Raji (cell line): ENCODE results near the gene COQ5.

ENCODE experiments used
- POLR2A ChIP-seq: IDR thresholded peaks from 2 replicates; pipeline ENCODE4 v1.6.1; 2011; ENCODE audit warnings: low read depth, low read length, control low read depth; ENCODE audit not compliant: insufficient read depth

COQ5 gene

DNA sequence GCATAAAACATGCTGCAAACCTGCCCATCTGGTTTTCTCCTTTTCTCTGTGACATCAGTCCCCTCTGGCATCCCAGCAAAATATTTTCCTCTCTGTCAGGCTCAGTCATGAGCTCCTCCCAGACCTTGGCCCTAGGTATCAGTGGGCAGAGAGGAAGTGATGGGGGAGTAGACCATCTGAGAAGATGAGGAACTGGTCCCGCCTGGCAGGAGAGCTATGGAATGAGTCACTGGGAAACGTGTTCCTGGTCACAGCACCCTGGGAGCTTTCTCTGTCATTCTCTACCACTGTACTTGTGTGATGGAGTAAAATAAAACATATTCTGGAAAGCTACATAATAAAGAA lies 54.4 kb downstream of the COQ5 start:
- no peak for TF ChIP-seq POLR2A

DNA sequence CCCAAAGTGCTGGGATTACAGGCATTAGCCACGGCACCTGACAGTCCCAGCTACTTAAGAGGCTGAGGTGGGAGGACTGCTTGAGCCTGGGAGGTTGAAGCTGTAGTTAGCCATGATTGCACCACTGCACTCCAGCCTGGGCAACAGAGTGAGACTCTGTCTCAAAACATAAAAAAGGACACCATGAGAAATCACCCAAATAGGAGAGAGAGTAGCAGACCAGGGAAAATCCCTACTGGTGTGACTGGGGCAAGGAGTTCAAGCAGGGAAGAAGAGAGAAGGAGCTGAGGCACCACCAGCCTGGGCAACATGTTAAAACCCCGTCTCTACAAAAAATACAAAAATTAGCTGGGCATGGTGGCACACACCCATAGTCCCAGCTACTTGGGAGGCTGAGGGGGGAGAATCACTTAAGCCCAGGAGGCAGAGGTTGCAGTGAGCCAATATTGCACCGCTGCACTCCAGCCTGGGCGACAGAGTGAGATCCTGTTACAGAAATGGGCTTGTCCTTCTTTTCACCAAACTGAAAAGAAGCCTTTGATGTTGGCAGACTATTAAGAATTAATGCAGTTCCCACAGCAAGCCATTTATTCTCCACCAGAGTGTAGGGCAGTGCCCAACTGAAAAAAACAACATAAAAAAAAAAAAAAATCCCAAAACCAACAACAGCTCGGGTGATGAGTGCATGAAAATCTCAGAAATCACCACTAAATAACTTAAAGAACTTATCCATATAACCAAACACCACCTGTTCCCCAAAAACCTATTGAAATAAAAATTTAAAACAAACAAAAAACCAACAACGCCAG lies 54.9 kb downstream of the COQ5 start:
- TF ChIP-seq POLR2A: no peak

DNA sequence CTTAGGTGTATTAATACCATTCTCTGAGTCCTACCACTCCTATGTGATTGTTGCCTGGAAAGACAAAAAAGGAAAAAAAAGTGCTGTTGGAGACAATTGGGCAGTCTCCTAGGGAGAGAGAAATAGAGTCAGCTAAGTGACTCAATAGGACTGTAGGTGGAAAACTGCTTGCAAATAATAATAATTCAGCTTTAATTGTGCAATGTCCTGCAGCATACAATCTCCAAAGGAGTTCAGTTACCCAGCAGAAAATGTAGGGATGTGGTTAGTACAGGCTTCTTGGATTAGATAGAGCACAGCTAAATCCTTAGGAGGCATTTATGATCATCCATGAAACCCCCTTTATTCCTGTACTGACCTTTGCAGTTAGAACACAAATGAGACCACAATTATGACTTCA lies 56.4 kb downstream of the COQ5 start:
- TF ChIP-seq POLR2A: no peak

DNA sequence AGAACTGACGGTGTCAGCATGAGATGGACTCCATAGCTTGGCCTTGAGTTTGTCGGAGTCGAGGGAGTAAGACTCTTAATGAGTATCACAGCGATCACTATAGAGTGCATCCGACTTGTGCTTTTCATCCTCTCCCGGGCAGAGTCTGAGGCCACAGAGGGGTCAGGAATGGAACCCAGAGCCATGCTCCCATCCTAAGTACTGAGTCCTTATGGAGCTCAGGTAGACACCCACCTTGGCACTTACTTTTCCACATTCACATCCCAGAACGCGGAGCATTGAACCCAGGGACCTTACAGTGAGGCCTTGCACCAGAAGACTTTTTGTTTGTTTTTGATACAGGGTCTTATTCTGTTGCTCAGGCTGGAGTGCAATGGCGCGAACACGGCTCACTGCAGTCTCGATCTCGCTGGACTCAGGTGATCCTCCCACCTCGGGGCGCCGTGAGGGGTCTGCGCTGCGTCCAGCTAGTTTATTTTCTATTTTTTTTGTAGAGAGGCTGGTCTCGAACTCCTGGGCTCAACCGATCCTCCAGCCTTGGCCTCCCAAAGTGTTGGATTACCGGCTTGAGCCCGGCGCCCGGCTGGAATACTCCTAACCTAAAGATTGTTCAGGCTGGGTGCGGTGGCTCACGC lies 58.7 kb downstream of the COQ5 start:
- no peak for TF ChIP-seq POLR2A

DNA sequence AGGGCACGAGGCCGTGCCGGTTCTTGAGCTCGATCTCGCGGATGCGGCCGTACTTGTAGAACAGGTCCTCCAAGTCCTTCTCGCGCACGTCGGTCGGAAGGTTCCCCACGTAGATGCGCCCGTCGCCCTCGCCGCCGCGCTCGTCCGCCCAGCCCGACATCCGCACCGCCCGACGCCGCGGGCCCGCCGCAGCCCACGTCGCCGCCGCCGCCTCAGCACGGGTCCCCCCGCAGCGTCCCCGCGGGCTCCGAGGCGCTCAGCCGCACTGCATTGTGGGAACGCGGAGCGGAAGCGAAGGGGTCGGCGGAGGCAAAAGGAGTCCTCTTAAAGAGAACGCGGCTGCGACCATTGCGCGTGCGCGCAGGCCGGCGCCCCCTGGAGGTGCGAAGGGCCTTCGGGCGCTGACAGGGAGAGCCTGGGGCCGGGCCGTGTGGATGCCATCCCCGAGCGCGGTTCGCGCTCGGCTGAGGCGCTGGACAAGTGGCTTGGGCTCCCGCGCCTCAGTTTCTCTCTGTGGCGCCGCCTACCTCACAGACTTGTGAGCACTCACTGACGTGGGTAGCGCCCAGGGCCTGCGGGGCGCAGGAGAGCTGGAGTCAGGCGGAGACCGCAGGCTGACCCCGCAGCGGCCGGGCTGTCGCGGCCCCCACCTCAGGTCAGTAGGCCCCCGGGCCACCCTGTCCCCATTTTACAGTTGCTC lies 59.4 kb downstream of the COQ5 start, which contains the start of gene SRSF9:
TSS of gene SRSF9 (minus strand) at position 299 of the 700 bp plus-strand sequence. CDS start at position 160, 139 bp downstream.
- TF ChIP-seq POLR2A: peak; percentile 92

DNA sequence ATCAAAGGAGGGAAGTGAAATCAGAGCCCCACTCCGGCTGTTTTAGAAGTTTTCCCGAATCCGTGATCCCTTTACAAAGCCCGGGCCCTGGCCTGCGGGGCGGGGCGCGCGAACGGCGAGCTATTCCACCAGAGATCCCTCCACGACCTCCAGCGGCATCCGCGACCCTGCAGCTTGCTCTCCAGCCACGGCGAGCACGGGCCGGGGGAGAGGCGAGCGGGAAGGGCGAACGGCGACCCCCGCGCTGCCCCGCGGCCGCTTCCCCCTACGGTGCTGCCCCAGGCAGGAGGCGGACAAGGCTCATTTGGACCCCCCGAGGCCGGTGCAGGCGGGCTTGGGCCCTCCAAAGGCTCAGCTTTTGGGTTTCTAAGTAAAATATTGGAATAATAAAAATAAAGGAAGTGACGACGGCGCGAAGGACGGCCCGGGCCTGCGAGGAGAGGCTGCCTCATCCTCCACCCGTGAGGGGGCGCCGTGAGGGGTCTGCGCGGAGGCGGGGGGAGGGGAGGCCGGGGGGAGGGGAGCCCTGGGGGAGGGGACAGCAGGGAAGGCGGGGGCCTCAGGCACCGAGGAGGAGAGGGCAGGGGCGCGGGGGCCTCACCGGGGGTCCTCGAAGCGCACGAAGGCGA lies 60.0 kb downstream of the COQ5 start:
- TF ChIP-seq POLR2A: no peak

DNA sequence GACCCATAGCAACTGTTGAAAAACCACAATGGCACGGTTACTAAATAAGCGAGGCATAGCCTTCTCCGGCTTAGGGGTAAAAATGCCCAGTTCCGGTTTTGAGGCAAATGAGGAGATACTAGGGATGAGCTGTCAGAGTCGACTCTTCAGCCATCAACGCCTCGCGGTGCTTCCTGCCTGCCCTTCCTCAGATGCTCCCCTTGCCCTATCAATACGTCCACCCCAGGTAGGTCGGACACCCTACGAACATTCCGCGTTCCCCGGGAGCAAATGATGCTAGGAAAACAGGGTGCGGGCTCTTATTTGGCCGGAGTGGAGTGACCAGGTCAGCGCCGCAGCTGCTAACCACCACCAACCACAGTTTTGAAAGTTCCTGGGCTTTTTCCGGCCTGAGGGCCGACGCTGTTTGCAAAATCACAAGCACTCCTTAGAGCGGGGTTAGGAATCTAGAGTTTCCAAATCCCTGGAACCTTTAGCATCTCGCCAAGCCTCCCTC lies 60.6 kb downstream of the COQ5 start:
- no peak for TF ChIP-seq POLR2A

DNA sequence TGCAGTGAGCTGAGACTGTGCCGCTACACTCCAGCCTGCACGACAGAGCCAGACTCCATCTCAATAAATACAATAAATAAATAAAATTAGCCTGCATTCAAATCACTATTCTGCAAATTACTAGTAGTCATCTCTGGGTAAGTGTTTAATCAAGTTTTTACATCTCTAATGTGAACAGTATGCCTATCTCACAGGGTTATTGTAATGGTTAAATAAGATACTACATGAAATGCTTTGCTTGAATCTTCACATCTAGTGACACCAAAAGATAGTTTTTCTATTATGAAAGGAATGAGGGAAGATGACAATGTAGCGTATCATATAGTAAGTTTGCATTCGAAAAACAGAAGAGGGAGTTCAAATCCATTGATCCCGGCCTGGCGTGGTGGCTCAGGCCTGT lies 61.5 kb downstream of the COQ5 start:
- TF ChIP-seq POLR2A: no peak

DNA sequence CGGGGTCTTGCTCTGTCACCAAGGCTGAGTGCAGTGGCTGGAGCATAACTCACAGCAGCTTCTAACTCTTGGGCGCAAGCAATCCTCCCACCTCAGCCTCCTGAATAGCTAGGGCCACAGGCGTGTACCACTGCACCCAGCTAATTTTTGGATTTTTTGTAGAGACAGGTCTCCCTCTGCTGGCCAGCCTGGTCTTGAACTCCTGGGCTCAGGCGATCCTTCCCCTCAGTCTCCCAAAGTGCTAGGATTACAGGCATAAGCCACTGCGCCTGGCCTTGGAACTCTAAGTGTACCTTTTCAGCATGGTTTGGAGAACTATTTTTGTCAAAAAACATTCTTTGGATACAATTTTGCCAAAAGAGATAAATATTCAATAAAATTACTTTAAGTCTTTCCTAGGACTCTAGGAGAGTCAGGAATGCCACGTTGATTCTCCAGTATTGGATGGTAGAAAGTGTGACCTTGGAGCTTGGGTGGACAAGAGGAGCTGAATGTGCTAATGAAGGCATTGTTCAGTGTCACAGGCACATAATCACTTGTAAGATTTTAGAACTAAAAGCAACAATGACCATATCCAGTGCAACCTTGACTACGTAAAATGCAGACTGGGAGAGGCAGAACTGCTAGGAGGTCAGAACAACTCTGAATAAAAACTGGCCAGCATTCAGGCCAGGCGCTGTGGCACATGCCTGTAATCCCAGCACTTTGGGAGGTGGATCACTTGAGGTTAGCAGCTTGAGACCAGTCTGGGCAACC lies 62.2 kb downstream of the COQ5 start:
- no peak for TF ChIP-seq POLR2A

DNA sequence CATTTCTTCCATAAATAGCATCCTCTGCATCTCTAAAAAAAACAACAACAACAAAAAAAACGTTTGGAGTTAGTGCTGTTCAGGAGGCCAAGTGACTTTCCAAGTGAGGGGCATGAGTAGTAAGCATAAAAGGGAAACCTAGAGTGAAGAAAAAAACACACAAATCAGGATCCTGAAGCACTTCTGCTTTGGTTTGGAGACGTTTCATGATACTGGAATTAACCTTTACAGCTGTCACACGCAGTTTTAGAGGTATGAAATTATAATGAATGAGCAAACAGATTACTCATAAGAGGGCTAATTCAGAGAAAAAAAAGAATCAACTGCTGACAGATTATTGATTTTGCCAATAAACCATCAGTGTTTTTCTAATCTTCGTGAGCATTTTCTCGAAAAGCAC lies 63.2 kb downstream of the COQ5 start:
- no peak for TF ChIP-seq POLR2A

DNA sequence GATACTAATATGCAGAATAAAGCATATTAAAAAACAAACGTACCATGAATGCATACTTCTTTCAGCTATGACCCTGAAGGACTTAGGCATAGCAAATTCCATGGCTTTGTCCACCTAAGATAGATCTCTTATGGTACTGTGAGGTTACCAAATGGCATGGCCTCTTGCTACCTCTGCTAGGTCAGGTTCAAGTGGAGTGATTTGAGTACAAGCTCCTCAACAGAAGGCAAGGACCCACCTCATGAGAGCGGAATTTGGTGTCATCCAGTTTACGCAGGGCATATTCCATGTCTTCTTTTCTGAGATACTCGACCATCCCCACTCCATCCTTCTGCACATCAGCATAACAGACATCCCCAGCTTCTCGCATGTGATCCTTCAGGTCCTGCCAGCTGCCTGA lies 65.2 kb downstream of the COQ5 start:
- TF ChIP-seq POLR2A: no peak

DNA sequence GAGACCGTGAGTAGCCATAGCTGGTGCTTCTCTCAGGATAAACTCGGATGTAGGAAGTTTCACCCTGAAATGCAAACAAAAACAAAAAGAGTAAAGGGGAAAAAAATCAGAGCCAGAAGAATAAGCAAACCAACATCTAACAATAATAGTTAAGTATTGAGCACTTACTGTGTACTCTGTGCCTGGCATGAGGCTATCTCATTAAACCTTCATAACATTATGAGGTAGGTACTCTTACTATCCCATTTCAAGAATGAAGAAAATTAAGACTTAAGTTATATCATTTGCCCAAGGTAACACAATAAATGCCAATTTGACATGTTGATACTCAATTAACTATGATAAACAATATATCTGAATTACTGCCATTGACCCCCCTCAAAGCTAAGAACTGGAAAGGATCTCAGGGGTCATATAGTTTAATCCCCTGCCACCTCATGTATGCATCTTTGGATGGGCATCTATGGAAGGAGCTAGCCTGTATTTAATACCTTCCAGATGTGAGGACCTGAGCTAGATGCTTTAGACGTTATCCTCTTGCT lies 66.8 kb downstream of the COQ5 start:
- TF ChIP-seq POLR2A: no peak

DNA sequence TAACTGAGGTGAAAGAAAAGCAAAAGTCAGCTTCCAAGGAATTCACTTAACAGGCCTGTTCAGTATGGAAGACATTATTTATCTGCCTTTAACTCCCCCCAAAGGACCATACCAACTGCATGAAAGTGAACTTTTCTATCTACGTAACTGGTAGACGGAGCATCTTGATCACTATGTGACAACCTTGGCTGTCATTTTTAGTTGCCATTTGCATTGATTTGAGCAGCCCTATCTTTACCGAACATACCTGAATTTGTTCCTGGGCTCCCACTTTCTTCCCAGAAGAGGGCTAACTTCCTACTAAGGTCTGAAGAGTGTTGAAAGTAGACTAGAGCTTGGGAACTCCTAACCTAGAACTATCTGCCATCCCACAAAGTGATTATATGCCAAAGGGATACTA lies 68.8 kb downstream of the COQ5 start:
- no peak for TF ChIP-seq POLR2A

DNA sequence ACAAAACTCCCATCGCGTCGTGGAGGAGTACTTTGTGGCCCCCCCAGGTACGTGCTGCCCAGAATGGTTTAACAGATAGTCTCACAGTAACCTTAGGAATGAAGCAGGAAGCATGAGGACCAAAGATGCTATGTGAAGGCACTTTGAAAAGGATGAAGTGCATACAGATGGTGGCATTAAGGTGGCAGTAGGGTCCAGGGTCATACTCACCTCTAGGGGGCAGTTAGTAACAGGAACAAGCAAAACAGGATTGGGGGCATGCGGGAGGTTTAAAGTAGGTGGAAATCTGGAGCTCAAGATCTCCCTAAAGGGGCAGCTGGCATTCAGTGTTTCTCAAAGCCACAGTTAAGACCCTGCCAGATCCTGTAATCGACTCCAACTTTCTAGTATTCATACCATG lies 71.8 kb downstream of the COQ5 start:
- no peak for TF ChIP-seq POLR2A
